PC-3 (cell line): ENCODE results near the gene GPS1.

ENCODE experiments used
- CTCF ChIP-seq: fragments of 300-600 bp; sonication (generic); conservative IDR thresholded peaks from 2 replicates; pipeline ENCODE4 v1.5.1; 2017; ENCODE audit warnings: antibody characterized with exemption, low read depth, mild to moderate bottlenecking, low read length
- EZH2 ChIP-seq: fragments of 300-600 bp; sonication (generic); IDR thresholded peaks from one replicate; pipeline ENCODE4 v1.6.1; 2017; ENCODE audit warnings: antibody characterized with exemption, mild to moderate bottlenecking, low read length; ENCODE audit not compliant: unreplicated experiment

- no peak for TF ChIP-seq CTCF
- TF ChIP-seq EZH2 = no peak
Observed at GRCh38 chr17:82048571-82048971, 3.1 kb upstream of the GPS1 start.
